HG03159 (cell line): ENCODE data around the gene CDH23.

Source experiments
- ATAC-seq: cut with Tn5 transposase; IDR thresholded peaks from one replicate; pipeline ENCODE4 v1.9.1; 2021; ENCODE audit warnings: mild to moderate bottlenecking, moderate library complexity; ENCODE audit not compliant: unreplicated experiment

CDH23 gene

DNA sequence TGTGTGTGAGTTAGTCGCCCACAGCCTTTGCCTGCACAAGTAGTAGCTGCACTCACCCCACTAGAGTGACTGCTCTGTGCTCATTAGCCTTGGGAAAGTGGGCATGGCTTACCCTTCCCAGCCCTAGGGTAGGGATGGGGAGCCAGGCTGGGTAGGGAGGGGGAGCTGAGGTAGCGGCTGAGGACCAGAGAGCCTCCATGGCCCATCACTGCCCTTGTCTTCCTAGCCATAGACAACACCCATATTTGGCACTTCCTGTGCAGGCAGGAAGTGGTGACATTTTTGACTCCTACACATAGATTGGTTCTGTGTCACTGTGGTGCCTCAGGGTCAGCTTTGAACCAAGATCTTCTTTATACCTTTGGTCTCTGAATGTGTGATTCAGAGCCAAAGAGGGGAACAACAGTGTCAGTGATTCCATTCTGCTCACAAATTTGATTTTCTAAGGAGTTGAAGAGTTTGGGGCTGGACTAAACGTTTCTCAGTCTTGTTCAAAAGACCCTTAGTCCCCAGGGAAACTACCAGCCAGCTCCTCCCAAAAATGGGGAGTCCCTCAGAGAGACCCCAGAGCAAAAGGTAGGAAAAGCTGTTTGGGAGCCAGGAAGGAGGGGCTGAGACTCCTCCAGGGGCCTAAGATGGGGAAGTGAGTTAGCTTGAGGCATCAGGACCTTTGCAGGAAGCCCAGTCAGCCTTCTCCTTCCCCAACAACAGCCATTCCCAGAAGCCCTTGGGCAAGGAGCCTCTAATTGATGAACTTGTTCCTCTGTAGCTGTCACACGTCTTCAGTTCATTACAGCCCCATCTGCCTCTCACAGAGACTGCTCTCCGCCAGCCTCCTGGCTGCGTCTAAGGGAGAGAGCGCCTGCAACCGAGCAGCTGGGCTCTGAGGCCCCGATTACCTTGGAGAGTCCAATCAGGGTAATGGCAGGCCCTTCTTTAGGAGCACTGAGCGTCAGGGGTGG is 135.0 kb downstream of the CDH23 start:
- no peak for ATAC-seq

DNA sequence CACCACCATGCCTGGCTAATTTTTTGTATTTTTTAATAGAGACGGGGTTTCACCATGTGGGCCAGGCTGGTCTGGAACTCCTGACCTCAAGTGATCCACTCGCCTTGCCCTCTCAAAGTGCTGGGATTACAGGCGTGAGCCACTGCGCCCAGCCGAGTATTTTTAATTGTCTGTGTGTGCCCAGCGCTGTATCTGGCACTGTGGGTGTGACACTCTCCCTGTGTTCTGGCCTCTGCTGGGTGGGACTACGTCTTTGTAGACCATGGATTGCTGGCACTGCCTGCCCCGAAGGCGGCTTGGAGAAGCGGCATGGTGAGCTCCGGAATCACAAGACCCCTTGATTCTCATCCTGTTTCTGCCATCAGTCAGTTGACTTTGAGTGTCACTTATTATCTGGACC is 136.2 kb downstream of the CDH23 start:
- ATAC-seq = no peak

DNA sequence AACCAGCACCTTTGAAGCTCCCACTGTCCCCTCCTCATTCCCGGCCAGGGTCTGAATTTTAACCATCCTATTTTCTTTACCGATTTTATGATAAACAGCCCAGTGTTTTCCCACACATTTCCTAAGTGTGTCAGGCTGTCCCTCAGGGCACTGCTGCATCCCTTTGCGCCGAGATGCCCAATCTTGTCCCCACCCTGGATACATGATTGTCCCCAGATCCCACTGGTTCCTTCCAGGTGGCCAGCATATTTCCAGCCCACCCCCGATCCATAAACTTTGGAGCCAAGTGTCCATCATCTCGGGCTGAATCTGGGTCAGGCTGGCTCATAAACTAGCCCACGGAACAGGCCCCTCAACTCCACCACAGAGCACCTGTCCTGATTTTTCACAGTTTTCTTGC is 137.2 kb downstream of the CDH23 start:
- no peak for ATAC-seq

DNA sequence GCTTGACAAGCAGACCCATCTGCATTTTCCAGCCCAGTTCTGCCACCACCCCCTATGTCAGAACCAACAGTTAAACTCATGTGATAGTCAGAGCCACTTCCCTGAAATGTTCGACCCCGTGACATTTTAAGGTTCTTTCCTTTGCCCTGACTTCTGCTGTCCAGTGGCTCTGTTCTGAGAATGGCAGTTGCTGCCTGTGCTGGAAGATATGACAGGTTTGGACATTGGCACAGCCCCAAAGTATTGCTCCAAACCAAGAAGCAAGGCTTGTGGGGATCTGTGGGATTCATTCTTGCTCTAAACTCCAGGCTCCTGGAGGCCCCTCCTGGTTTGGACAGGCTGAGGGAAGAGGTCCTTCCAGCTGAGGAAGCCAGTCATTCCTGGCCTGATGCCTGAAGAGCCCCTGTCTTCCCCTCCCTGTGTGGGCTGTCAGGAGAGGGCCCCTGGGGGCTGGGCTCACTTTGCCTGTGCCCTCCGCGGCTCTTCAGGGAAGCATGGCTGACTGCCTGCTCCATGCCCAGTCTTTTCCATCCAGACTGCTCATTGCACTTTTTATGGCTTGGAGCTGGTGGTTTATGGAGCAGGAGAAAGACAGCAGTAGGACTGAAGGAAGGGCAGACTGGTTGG is 138.0 kb downstream of the CDH23 start:
- ATAC-seq = no peak

DNA sequence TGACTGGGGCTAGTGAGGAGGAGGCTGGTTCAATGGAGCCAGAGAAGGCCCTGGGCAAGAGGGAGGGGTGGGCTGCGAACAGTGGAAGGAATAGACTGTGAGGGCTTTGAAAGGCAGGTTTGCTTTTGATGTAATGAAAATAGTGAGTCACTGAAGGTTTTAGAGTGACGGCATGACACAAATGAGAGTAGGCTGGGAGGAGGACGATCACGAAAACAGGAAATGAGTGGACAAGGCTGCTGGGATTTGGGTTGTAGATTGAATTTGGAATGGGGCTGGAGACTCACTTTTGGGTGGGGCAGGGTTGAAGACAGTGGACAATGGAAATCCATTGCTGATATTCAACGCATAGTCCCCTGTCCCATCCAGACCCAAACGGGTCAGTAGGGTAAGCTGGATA is 139.6 kb downstream of the CDH23 start:
- ATAC-seq = no peak

DNA sequence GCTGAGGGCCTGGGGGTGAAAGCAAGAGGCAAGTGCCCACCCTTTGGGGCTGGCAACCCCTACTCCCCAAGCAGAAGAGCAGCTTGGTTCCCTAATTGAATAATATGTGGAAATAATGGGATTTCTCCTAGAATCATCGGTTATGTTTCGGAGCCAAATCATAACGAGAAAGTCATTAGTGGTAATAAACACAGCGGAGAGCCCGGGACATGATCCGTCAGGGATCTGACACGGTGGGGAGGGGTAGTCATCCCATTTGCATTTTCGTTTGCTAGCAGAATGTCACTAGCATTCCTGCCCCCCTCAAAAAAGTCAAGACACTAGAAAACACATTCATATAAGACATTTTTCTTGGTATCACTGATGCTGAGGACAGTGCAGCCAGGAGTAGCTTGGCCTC is 140.4 kb downstream of the CDH23 start:
- no peak for ATAC-seq

- ATAC-seq = no peak
Observed at GRCh38 chr10:71537681-71538080, 141.0 kb downstream of the CDH23 start.

DNA sequence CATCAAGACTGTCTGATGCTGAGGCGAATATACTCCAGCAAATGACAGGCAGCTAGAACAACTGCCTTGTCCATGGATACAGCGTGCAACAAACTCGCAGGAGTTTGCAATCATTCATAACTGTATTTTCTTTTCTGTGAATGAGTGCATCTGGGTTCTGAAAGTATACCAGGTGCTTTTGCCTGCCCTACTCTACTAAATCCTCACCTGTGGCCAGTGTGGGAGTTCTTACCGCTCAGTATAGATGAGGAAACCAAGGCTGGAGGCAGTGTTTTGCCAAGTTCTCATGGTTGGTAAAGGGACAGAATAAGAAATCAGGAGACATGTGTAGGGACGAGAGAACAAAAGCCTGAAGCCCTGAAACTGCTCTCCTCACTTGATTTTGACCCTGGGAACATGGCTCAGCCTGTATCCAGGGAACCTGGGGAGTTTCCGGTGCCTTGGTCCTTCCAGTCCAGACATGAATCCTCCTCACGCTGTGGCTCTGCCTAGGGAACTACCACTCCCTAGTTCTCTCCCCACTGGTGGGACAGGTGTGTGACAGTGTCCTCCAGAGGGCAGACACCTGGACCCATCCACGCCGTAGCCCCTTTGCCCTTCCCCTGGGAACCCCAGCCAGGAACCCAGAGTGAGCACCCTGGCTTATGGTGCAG is 142.0 kb downstream of the CDH23 start:
- no peak for ATAC-seq

DNA sequence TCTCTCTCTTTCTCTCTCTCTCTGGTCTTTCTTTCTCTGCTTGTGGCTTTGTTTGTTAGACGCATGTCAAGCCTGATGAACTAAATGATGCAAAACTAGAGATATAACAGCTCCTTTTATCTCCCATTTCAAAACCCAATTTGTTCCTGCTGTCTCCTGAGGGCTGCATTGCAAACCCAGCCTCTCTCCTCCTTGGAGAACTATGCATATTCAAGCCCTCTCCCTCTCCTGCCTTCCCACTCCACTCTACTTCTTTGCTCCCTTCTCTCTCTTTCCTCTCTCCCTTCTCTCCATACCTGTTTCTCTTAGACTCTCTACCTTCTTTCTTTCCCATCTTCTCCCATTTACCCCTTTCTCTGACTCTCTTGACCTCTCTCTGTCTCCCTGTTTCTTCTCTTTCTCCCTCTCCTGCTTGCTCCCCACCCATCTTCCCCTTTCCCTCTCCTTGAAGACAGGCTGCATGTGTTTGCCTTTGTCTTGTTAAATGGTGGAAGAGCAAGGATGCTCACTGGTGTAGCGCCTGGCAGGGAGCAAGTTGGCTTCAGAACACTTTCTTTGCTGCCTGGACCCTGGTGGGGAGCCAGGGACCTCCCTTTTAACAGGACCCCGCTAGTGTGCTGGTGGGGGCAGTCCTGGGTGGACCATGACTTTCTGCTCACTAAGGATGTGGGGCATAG is 142.9 kb downstream of the CDH23 start:
- ATAC-seq = no peak

GRCh38 chr10:71542478-71542877 is 145.8 kb downstream of the CDH23 start:
- ATAC-seq = no peak

- no peak for ATAC-seq
Observed at GRCh38 chr10:71543608-71544170, 147.0 kb downstream of the CDH23 start.

GRCh38 chr10:71545001-71545400 is 148.3 kb downstream of the CDH23 start:
- ATAC-seq = no peak

DNA sequence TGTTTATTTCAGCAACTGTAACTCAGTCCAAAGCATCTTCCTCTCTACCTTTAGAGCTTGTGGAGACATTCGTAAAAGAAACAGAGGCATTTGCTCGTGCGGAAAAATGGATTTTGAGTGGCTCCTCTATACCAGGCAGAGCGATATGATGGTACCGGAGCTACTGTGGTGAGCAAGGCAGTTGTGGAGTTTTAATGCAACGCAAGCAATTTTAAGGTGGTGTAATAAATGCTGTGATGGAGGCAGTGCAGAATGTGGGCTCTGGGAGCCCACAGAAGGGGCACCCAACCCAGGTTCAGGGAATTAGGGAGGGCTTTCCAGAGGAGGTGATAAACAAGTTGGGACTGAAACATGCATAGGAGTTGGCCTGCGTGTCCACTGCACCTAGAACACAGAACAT is 149.5 kb downstream of the CDH23 start:
- ATAC-seq = no peak

- no peak for ATAC-seq
Observed at GRCh38 chr10:71547312-71547711, 150.6 kb downstream of the CDH23 start.

- no peak for ATAC-seq
Observed at GRCh38 chr10:71547876-71548846, 151.4 kb downstream of the CDH23 start.

DNA sequence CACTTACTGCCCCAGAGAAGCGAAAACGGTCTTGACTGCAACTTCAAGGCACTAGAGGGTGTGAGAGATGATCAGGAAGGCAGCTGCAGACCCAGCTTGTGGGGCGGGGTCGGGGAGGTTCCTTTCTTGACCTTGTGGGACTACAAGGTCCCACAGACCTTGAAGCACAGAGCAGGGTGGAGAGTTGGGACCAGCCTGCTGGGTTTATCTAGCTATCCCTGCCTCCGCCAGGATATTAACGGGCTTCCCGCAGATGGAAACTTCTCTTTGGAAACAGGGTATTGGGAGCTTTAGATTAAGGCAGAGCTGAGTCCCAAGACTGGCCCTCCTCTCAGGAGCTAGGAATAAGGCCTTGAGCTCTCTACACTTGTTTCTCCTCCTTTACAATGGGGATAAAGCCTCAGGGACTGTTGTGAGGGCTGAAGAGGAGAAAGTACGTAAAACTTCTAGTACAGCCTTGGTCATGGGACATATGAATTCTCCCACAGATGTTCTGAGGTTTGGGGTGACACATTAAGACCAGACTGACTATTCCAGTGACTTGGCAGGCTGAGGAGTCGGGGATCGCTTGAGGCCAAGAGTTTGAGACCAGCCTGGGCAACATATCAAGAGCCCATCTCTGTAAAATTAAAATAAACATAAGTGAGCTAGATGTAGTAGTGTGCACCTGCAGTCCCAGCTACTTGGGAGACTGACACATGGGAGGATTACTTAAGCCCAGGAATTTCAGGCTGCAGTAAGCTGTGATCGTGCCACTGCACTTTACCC is 153.2 kb downstream of the CDH23 start:
- ATAC-seq = no peak

DNA sequence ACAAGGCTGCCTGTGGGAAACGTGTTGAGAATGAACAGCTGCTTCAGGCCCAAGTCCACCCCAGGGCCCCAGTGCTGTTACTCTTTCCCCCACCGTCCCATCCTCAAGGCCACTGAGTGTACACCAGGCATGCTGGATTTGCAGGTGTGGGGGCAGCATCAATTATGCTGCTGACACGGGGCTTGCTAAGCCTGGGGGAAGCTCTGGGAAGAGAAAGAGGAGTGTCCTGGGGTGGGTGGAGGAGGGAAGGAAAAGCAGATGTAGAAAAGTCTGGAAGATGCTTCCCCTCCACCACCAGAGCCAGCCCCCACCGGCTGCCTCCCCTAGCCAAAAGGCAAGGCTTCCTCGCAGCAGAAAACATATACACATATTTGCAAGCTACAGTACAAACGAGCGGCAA is 153.9 kb downstream of the CDH23 start:
- no peak for ATAC-seq

DNA sequence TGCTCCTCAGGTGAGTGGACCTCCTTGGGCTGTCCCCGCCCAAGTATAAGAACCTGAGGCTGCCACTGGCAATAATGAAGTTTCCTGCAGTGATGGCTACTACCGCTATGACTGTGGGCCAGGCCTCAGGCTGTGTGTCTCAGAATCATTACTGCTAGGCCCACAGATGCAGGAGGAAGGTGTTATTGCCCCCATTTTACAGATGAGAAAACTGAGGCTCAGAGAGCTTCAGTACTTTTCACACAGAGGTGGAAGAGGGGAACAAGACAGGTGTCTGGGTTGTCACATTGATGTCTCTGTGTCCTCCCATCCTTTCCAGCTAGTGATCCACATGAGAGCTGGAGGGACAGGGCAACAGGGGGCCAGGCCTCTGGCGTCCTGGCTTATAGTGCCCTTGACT is 155.2 kb downstream of the CDH23 start:
- ATAC-seq = no peak

GRCh38 chr10:71553432-71553831 is 156.7 kb downstream of the CDH23 start:
- ATAC-seq = no peak
